Measurements from ENCODE around the gene DHX40. TPM values are rescaled to one million over a fixed set of nuclear protein-coding genes. Genes with fewer than 3 reads are reported as not detected.
A peak's percentile ranks its signal among the peaks of the same experiment; 100 is the strongest.
"Not testable (repeated sequence)": the region's sequence is repeated elsewhere in the genome, so short reads cannot be mapped to it uniquely, and the experiment has no call there.

The DHX40 gene
- total RNA-seq, 8 experiments from 2014 or later = 25.0 to 75.0 (median 47.9) TPM

DNA sequence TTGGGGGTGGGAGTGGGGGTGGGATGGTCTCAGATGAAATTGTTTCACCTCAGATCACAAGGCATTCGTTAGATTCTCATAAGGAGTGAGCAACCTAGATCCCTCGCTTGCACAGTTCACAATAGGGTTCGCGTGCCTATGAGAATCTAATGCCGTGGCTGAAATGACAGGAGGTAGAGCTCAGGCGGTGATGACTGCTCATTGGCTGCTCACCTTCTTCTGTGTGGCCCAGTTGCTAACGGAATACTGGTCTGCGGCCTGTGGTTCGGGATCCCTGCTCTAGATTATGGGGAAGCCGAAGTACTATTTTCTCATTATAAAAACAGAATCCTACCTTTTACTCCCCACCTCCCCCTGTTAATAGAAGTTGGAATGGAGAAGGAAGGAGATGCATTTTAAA is 73.1 kb downstream of the DHX40 start:
- H3K4me1 ChIP-seq (replicated peaks in 1 of 2) = no peaks in the 10 kb centered on the region
- in situ Hi-C loops (cut with MboI; ENCODE audit: low pct_unique_long_range_greater_than_20kb in 2 of 9, low sequenced_read_pairs in 9 of 9, unreplicated experiment in 9 of 9) = no loop called here
- WGBS, 10 experiments = 50 to 100% (median 79%) methylated on average over 2 to 10 of the region's 10 CpGs; no CpG with 5 or more reads in 4 of the 10 experiments
- no peak overlapping the region for H3K27ac ChIP-seq
- ATAC-seq (replicated peaks in 6 of 8) = peak in 1 of 8 experiments; percentile 31
- no peak overlapping the region for H3K4me3 ChIP-seq

DNA sequence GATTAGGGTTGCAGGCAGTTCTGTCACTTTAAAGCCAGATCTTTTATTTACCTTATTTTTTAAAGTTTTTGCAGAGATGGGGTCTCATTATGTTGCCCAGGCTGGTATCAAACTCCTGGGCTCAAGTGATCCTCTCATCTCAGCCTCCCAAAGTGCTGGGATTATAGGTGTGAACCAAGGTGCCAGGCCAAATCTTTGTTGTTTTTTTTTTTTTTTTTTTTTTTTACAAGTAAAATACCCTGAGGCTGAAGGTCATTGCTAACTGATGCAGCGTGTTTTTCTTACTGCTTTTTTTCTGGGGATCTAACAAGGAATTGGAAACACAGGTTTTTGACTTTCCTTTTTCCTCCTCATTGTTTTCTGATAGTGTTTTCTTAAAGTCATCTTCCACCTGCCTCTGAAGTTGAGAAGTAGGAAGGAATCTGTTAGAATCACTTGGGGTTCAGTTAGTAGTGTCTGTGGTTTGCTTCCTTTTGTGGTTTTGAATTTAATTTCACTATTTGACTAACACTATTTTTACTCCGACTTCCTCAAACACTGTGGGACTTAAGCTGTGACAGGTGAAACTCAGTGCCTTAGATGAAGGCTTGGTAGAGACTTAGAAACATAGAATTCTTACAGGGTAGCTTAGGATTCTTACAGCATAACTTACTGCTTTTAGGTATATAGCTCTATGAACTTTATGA is 76.5 kb downstream of the DHX40 start:
- H3K27ac ChIP-seq = no peak overlapping the region
- in situ Hi-C loops (cut with MboI; ENCODE audit: low pct_unique_long_range_greater_than_20kb in 2 of 9, low sequenced_read_pairs in 9 of 9, unreplicated experiment in 9 of 9) = no loop called here
- WGBS, 10 experiments = 33 to 100% (median 93%) methylated on average over 1 to 2 of the region's 2 CpGs; no CpG with 5 or more reads in 1 of the 10 experiments
- ATAC-seq (replicated peaks in 6 of 8) = no peak
- H3K4me1 ChIP-seq (replicated peaks in 1 of 2) = no peaks in the 10 kb centered on the region
- no peak overlapping the region for H3K4me3 ChIP-seq

DNA sequence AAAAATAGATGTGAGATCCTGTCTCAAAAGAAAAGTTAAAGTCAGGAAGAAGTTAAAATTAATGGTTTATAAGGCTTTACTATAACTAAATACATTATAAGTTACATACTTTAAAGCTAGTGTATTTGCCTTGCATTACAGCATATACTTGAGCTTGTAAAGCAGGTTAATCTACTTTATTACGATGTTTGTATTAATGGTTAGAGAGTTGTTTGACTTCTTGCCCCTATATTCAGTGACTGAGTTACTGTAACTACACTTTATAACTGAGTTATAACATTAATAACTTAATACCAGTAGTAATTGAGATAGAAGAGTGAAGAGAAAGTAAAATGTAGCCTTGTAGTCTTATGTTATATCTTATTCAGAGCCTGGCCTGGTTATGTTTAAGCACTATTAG is 77.2 kb downstream of the DHX40 start:
- Histone ChIP-seq H3K4me3 (no peak overlapping the region), H3K27ac (no peak overlapping the region), H3K4me1 (replicated peaks in 1 of 2) (no peaks in the 10 kb centered on the region)
- in situ Hi-C loops (cut with MboI; ENCODE audit: low pct_unique_long_range_greater_than_20kb in 2 of 9, low sequenced_read_pairs in 9 of 9, unreplicated experiment in 9 of 9) = no loop called here
- 33 to 100% (median 100%) methylated on average over 1 of the region's 1 CpG; no CpG with 5 or more reads in 3 of the 10 experiments for WGBS, 10 experiments
- ATAC-seq (replicated peaks in 6 of 8) = no peak

DNA sequence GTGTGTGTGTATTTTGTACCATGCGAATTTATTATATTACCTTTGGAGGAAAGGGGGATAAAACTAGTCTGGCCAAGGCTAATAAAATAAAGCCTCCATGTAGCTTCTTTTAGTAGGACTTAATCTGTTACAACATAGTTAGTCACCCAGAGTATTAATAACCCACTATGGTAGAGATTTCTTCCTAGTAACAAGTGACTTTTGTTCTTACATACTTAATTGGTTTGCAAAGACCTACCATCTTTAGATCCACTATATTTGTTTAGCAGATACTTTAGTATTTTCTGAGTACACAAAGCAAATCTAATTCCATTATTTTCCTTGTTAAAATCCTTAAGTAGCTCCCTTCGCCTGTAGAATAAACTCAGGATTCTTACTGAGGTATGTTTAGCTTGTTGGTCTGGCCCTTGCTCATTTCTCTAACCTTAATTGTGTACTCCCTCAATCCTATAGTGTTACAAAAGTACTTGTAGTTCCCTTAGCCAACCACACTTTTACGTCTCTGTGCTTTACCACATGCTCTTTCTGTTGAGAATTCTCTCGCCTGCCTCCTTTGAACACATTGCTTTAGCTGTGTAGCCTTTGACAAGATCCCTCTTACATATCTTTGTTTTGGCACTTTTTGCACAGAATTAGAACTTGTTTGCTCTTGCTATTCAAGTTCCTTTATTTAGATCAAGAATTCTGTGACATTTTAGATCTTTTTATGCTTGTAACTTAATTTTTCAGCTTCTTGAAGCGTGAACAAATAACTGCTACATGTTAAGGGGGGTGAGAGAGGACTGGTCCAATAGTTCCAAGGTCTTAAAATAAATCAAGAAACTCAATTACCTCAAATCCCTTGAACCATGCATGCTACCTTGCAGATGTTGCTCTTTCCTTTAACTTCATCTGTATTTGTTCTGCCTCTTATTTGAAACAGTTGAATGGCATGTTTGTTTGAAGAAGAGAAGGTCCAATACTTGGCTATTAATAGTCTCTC is 78.0 kb downstream of the DHX40 start:
- peak in 3 of 8 experiments; percentile 29 to 44 (median 36) for ATAC-seq (replicated peaks in 6 of 8)
- WGBS, 10 experiments = 79 to 96% (median 89%) methylated on average over 2 to 5 of the region's 5 CpGs
- Histone ChIP-seq H3K4me3 (no peak overlapping the region), H3K27ac (no peak overlapping the region), H3K4me1 (replicated peaks in 1 of 2) (no peaks in the 10 kb centered on the region)
- in situ Hi-C loops (cut with MboI; ENCODE audit: low pct_unique_long_range_greater_than_20kb in 2 of 9, low sequenced_read_pairs in 9 of 9, unreplicated experiment in 9 of 9) = no loop called here

DNA sequence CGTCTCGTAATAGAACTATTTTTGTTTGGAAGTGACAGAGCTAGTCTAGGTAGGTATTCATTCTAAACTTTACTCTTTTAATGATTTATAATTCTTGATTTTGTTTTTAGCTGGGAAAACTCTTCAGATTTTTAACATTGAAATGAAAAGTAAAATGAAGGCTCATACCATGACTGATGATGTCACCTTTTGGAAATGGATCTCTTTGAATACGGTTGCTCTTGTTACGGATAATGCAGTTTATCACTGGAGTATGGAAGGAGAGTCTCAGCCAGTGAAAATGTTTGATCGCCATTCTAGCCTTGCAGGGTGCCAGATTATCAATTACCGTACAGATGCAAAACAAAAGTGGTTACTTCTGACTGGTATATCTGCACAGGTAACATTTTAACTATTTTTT is 81.9 kb downstream of the DHX40 start:
- in situ Hi-C loops (cut with MboI; ENCODE audit: low pct_unique_long_range_greater_than_20kb in 2 of 9, low sequenced_read_pairs in 9 of 9, unreplicated experiment in 9 of 9) = no loop called here
- no peak overlapping the region for H3K27ac ChIP-seq
- no peak for ATAC-seq (replicated peaks in 6 of 8)
- WGBS, 10 experiments = 81 to 97% (median 92%) methylated on average over 2 to 6 of the region's 6 CpGs
- no peaks in the 10 kb centered on the region for H3K4me1 ChIP-seq (replicated peaks in 1 of 2)
- no peak overlapping the region for H3K4me3 ChIP-seq

DNA sequence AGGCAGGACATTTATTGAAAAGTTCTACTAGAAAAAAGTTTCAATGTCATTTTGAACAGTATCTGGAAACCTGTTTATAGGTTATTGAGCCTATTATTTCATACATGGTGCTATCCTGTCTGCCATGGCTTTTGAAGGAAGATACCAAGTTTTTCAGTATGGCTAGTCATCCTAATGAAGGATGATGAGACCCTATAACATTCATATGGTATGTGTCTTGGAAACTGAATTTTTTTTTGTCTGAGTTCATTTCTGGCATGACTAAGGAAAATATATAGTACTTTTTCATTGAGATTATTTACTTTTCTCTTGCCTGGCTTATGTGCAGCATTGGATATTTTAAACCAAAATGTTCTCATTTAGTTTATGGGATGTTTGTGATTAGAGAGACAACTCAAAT is 84.5 kb downstream of the DHX40 start:
- Histone ChIP-seq H3K4me3 (no peak overlapping the region), H3K4me1 (replicated peaks in 1 of 2) (no peaks in the 10 kb centered on the region), H3K27ac (no peak overlapping the region)
- no peak for ATAC-seq (replicated peaks in 6 of 8)
- in situ Hi-C loops (cut with MboI; ENCODE audit: low pct_unique_long_range_greater_than_20kb in 2 of 9, low sequenced_read_pairs in 9 of 9, unreplicated experiment in 9 of 9) = no loop called here

DNA sequence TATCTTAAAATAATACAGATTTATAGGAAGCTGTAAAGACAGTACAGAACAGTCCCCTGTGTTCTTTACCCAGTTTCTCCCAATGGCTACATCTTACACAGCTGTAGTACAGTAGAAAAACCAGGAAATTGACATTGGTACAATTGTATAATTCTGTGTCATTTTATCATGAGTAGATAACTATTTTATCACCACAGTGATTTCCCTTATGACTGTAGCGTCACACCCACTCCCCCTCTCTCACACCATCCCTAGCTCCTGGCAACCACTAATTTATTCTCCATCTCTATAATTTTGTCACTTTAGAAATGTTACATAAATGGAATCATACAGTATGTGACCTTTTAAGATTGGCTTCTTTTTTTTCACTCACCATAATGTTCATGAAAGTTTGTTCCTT is 85.2 kb downstream of the DHX40 start:
- in situ Hi-C loops (cut with MboI; ENCODE audit: low pct_unique_long_range_greater_than_20kb in 2 of 9, low sequenced_read_pairs in 9 of 9, unreplicated experiment in 9 of 9) = no loop called here
- Histone ChIP-seq H3K4me1 (replicated peaks in 1 of 2) (no peaks in the 10 kb centered on the region), H3K4me3 (no peak overlapping the region), H3K27ac (no peak overlapping the region)
- WGBS, 10 experiments = 92 to 100% (median 100%) methylated on average over 1 of the region's 1 CpG; no CpG with 5 or more reads in 4 of the 10 experiments
- no peak for ATAC-seq (replicated peaks in 6 of 8)

DNA sequence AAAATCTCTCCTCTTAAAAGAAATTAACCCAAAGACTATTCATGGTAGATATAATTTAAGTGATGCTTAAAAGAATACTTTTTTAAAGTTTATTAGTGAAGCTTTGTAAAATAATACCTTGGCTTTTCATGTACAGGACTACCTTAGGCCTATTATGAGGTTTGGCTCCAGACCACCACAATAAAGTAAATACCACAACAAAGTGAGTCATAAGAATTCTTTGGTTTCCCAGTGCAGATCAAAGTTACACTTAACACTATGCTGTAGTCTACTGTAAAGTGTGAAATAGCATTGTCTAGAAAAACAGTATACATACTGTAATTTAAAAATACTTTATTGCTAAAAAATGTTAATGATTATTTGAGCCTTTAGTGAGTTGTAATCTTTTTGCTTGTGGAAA is 85.9 kb downstream of the DHX40 start:
- Histone ChIP-seq H3K4me1 (replicated peaks in 1 of 2) (no peaks in the 10 kb centered on the region), H3K4me3 (no peak overlapping the region), H3K27ac (no peak overlapping the region)
- no peak for ATAC-seq (replicated peaks in 6 of 8)
- in situ Hi-C loops (cut with MboI; ENCODE audit: low pct_unique_long_range_greater_than_20kb in 2 of 9, low sequenced_read_pairs in 9 of 9, unreplicated experiment in 9 of 9) = no loop called here

DNA sequence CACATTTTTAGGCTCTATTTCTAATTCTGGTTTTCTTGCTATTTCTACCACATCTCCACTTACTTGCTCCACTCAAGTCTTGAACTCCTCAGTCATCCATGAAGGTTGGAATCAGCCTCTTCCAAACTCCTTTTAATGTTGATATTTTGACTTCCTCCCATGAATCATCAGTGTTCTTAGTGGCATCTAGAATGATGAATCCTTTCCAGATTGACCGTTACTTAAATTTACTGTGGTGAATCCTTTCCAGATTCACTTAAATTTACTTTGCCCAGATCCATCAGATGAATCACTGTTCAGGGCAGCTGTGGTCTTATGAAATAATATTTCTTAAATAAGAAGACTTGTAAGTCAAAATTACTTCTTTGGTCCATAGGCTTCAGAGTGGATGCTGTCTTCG is 86.7 kb downstream of the DHX40 start:
- H3K27ac ChIP-seq = no peak overlapping the region
- in situ Hi-C loops (cut with MboI; ENCODE audit: low pct_unique_long_range_greater_than_20kb in 2 of 9, low sequenced_read_pairs in 9 of 9, unreplicated experiment in 9 of 9) = no loop called here
- WGBS, 10 experiments = 8 to 100% (median 100%) methylated on average over 1 to 2 of the region's 2 CpGs; no CpG with 5 or more reads in 1 of the 10 experiments
- H3K4me1 ChIP-seq (replicated peaks in 1 of 2) = no peaks in the 10 kb centered on the region
- ATAC-seq (replicated peaks in 6 of 8) = no peak
- no peak overlapping the region for H3K4me3 ChIP-seq

DNA sequence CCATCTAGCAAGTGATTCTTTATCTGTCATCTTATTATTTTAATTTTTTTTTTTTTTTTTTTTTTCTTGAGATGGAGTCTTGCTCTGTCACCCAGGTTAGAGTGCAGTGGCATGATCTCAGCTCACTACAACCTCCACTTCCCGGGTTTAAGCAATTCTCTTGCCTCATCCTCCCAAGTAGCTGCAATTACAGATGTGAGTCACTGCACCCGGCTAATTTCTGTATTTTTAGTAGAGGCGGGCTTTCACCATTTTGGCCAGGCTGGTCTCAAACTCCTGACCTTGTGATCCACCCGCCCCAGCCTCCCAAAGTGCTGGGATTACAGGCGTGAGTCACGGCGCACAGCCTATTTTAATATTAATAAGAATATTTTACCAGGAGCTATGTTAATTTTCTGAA is 91.2 kb downstream of the DHX40 start:
- H3K4me3 ChIP-seq; H3K27ac ChIP-seq; in situ Hi-C loops (cut with MboI; ENCODE audit: low pct_unique_long_range_greater_than_20kb in 2 of 9, low sequenced_read_pairs in 9 of 9, unreplicated experiment in 9 of 9); H3K4me1 ChIP-seq (replicated peaks in 1 of 2): not testable (repeated sequence)
- peak in 2 of 8 experiments; percentile 56 to 96 for ATAC-seq (replicated peaks in 6 of 8)
- 9 to 100% (median 83%) methylated on average over 2 to 7 of the region's 7 CpGs; no CpG with 5 or more reads in 1 of the 10 experiments for WGBS, 10 experiments

Other genes with a start within 250 kb of the DHX40 start
- gene YPEL2, start 234.0 kb upstream of the DHX40 start, total RNA-seq = 10 to 100 TPM in 2 of 8 experiments, 1 to 10 TPM in 6; 2.6 to 14.0 (median 5.2) TPM
- gene CLTC, start 54.3 kb downstream of the DHX40 start, total RNA-seq = 100 to 1,000 TPM; 166 to 241 (median 202) TPM
- gene PTRH2, start 141.8 kb downstream of the DHX40 start, total RNA-seq = 10 to 100 TPM; 21.3 to 87.4 (median 34.5) TPM
- 100 to 1,000 TPM in 4 of 8 experiments, 10 to 100 TPM in 4; 48.1 to 302 (median 110) TPM for gene VMP1, start 142.0 kb downstream of the DHX40 start, total RNA-seq

All from motor neuron (in vitro differentiated cells).